Gastrocnemius medialis (tissue), 4 donors: ENCODE results near the gene LIN28A. TPM values are rescaled to one million over a fixed set of nuclear protein-coding genes. Genes with fewer than 3 reads are reported as not detected.
A peak's percentile ranks its signal among the peaks of the same experiment; 100 is the strongest.

ENCODE experiments used
- ATAC-seq, 2 donors: fragments of 150-250 bp; one replicate each; pipeline ENCODE4 v1.9.1; 2016
- DNase-seq, 2 donors: peaks; one replicate each; pipeline ENCODE4 v3.0.0-alpha.2; 2019
- H3K27ac ChIP-seq, 4 donors: fragments of 200-600 bp; sonication (generic); 1 replicate in 1 of 4; 2 replicates in 3 of 4; pipeline ENCODE4 v1.5.1; 2016 to 2018; ENCODE audit warnings: mild to moderate bottlenecking in 2 of 4, moderate library complexity in 1 of 4
- H3K27me3 ChIP-seq, 3 donors: fragments of 200-600 bp; sonication (generic) in 2 of 3; 1 replicate in 1 of 3; 2 replicates in 2 of 3; pipeline versions ENCODE4 v1.5.1 to v1.6.0; 2016 to 2019; ENCODE audit warnings: mild to moderate bottlenecking in 1 of 3, moderate library complexity in 1 of 3
- H3K36me3 ChIP-seq, 2 donors: fragments of 200-600 bp; sonication (generic) in 1 of 2; one replicate each; pipeline ENCODE4 v1.5.1; 2017 to 2018
- H3K4me1 ChIP-seq, 2 donors: fragments of 200-600 bp; sonication (generic) in 1 of 2; one replicate each; pipeline ENCODE4 v1.5.1; 2016 to 2017; ENCODE audit warnings: mild to moderate bottlenecking in 2 of 2
- H3K4me3 ChIP-seq, 4 donors: fragments of 200-600 bp; sonication (generic) in 3 of 4; 1 replicate in 1 of 4; 2 replicates in 3 of 4; pipeline ENCODE4 v1.5.1; 2016 to 2019; ENCODE audit warnings: mild to moderate bottlenecking in 2 of 4
- H3K9me3 ChIP-seq, 3 donors: fragments of 200-600 bp; sonication (generic) in 2 of 3; 1 replicate in 1 of 3; 2 replicates in 2 of 3; pipeline ENCODE4 v1.5.1; 2016 to 2019
- CTCF ChIP-seq, 5 experiments: fragments of 450-650 bp in 3 of 5; fragments of 200-600 bp in 2 of 5; sonication (generic) in 2 of 5; IDR thresholded peaks in 4 of 5; conservative IDR thresholded peaks in 1 of 5; 1 replicate in 4 of 5; 2 replicates in 1 of 5; pipeline ENCODE4 v1.5.1; 2016 to 2019; ENCODE audit warnings: antibody characterized with exemption in 5 of 5, mild to moderate bottlenecking in 3 of 5, moderate library complexity in 3 of 5
- POLR2A ChIP-seq, 2 donors: fragments of 450-650 bp; IDR thresholded peaks; one replicate each; pipeline ENCODE4 v1.6.1; 2017; ENCODE audit warnings: antibody characterized with exemption in 2 of 2, mild to moderate bottlenecking in 2 of 2, moderate library complexity in 2 of 2
- in situ Hi-C, 4 donors: fragments of 200-750 bp; cut with MboI; loops; one replicate each; pipeline versions ENCODE4 v1.15.0 to v1.8.0; 2017; ENCODE audit warnings: low sequenced_read_pairs in 4 of 4
- intact Hi-C: fragments of 100-400 bp; cut with DNase I; formaldehyde crosslinking; loops from one replicate; pipeline ENCODE4 v1.15.1; 2023; ENCODE audit warnings: low total_unique reads
- total RNA-seq, 4 donors: library from RNA; depleted of rRNA; stranded (reverse); fragments of >200 nt; gene quantifications; one replicate each; pipeline versions ENCODE4 v1.1.0 to v1.2.3, GENCODE V29; 2016

Gene LIN28A
- not detected for total RNA-seq

- Histone ChIP-seq H3K36me3 (no peaks in the 10 kb centered on the region), H3K9me3 (no peaks in the 10 kb centered on the region), H3K4me1 (no peaks in the 10 kb centered on the region), H3K4me3 (no peak within 1 kb of the TSS), H3K27me3 (peaks cover 44 to 59% (median 57%) of the 10 kb centered on the region in 3 donors), H3K27ac (no peak within 1 kb of the TSS)
- TF ChIP-seq POLR2A (IDR thresholded peaks at IDR 0.05) (no peak), CTCF (IDR thresholded peaks at IDR 0.05 in 4 of 5, conservative IDR thresholded peaks at IDR 0.05 in 1 of 5) (no peak)
- no peak for DNase-seq
- in situ Hi-C loops (no loop called here), intact Hi-C loops (no loop called here)
- ATAC-seq = no peak
Measured at GRCh38 chr1:26410706-26411623, at the start of gene LIN28A. Gene LIN28A, plus strand, starts transcription at chr1:26410817. Its CDS starts 75 bp downstream, at chr1:26410892.

GRCh38 chr1:26361605-26362122 is 49.0 kb upstream of the LIN28A start:
- Histone ChIP-seq H3K27ac (no peak overlapping the region), H3K9me3 (no peaks in the 10 kb centered on the region), H3K27me3 (peaks cover 35 to 47% (median 38%) of the 10 kb centered on the region in 3 donors), H3K36me3 (no peaks in the 10 kb centered on the region), H3K4me3 (no peak overlapping the region), H3K4me1 (peaks cover 0 to 5% of the 10 kb centered on the region in 2 donors)
- ATAC-seq = no peak
- DNase-seq = no peak
- TF ChIP-seq POLR2A (IDR thresholded peaks at IDR 0.05) (no peak), CTCF (IDR thresholded peaks at IDR 0.05 in 4 of 5, conservative IDR thresholded peaks at IDR 0.05 in 1 of 5) (no peak)
- intact Hi-C loops = no loop called here
- in situ Hi-C loops = no loop called here

GRCh38 chr1:26362331-26362730 is 48.3 kb upstream of the LIN28A start:
- Histone ChIP-seq H3K27ac (no peak overlapping the region), H3K36me3 (no peaks in the 10 kb centered on the region), H3K4me3 (no peak overlapping the region), H3K27me3 (peaks cover 35 to 47% (median 38%) of the 10 kb centered on the region in 3 donors), H3K4me1 (peaks cover 0 to 5% of the 10 kb centered on the region in 2 donors), H3K9me3 (no peaks in the 10 kb centered on the region)
- in situ Hi-C loops (no loop called here), intact Hi-C loops (no loop called here)
- TF ChIP-seq POLR2A (IDR thresholded peaks at IDR 0.05) = no peak
- TF ChIP-seq CTCF (IDR thresholded peaks at IDR 0.05 in 4 of 5, conservative IDR thresholded peaks at IDR 0.05 in 1 of 5) = no peak
- DNase-seq (no peak), ATAC-seq (no peak)

GRCh38 chr1:26363549-26364448 is 46.8 kb upstream of the LIN28A start:
- H3K9me3 ChIP-seq = no peaks in the 10 kb centered on the region
- intact Hi-C loops = no loop called here

More at GRCh38 chr1:26363549-26364448, 46.8 kb upstream of the LIN28A start:
- DNase-seq (peak; percentile 20 to 55), ATAC-seq (peak; percentile 39 to 79)
- Histone ChIP-seq H3K36me3 (no peaks in the 10 kb centered on the region), H3K4me1 (peaks cover 0 to 5% of the 10 kb centered on the region in 2 donors), H3K27ac (no peak overlapping the region), H3K27me3 (peaks cover 27 to 42% (median 33%) of the 10 kb centered on the region in 3 donors), H3K4me3 (no peak overlapping the region)
- TF ChIP-seq POLR2A (IDR thresholded peaks at IDR 0.05) = no peak
- TF ChIP-seq CTCF (IDR thresholded peaks at IDR 0.05 in 4 of 5, conservative IDR thresholded peaks at IDR 0.05 in 1 of 5) = peak; percentile 55 to 85 (median 76)
- in situ Hi-C loops = no loop called here
